Gastrocnemius medialis (tissue), 4 donors: ENCODE measurements around the gene TPSD1.

Source experiments
- CTCF ChIP-seq, 5 experiments: fragments of 450-650 bp in 3 of 5; fragments of 200-600 bp in 2 of 5; sonication (generic) in 2 of 5; IDR thresholded peaks in 4 of 5; conservative IDR thresholded peaks in 1 of 5; 1 replicate in 4 of 5; 2 replicates in 1 of 5; pipeline ENCODE4 v1.5.1; 2016 to 2019; ENCODE audit warnings: antibody characterized with exemption in 5 of 5, mild to moderate bottlenecking in 3 of 5, moderate library complexity in 3 of 5
- POLR2A ChIP-seq, 2 donors: fragments of 450-650 bp; IDR thresholded peaks; one replicate each; pipeline ENCODE4 v1.6.1; 2017; ENCODE audit warnings: antibody characterized with exemption in 2 of 2, mild to moderate bottlenecking in 2 of 2, moderate library complexity in 2 of 2

GRCh38 chr16:1290063-1290501, 34.2 kb downstream of the TPSD1 start:
- TF ChIP-seq CTCF (IDR thresholded peaks at IDR 0.05 in 4 of 5, conservative IDR thresholded peaks at IDR 0.05 in 1 of 5) (no peak), POLR2A (IDR thresholded peaks at IDR 0.05) (no peak)
